Endothelial cell of umbilical vein (primary cell): ENCODE data around the gene GNB1. TPM values are rescaled to one million over a fixed set of nuclear protein-coding genes. Genes with fewer than 3 reads are reported as not detected.

ENCODE experiments used
- BruUV-seq: library from RNA; stranded (reverse); fragments of 400-500 nt; replicated peaks from 2 replicates; lab custom pipeline; 2021; lab: Mats Ljungman, UMichigan
- CTCF ChIA-PET: fragments of 300-600, 350-600 bp; sonication (Branson Sonifier 250); formaldehyde crosslinking; loops from one replicate; lab custom pipeline; 2021; ENCODE audit warnings: antibody characterized with exemption, inconsistent platforms; lab: Charles Lee
- POLR2A ChIA-PET: fragments of 300-600, 350-600 bp; sonication (Branson Sonifier 250); formaldehyde crosslinking; loops from one replicate; lab custom pipeline; 2021; ENCODE audit warnings: antibody characterized with exemption, inconsistent platforms; lab: Charles Lee
- DNase-seq: peaks from one replicate; pipeline ENCODE4 v3.0.0-alpha.2; 2011; ENCODE audit warnings: low read depth, low spot score
- FAIRE-seq: peaks from 2 replicates; lab custom pipeline; 2011; peaks lifted over from hg19 to GRCh38; lab: Jason Lieb, UNC
- H2AFZ ChIP-seq: 2 replicates; pipeline ENCODE4 v1.6.0; 2012; ENCODE audit warnings: low read depth, low read length, control low read depth, inconsistent platforms
- H3K27ac ChIP-seq: 2 replicates; pipeline ENCODE4 v1.5.1; 2011; ENCODE audit warnings: low read depth, mild to moderate bottlenecking, control low read depth, low read length, moderate library complexity; ENCODE audit not compliant: insufficient read depth
- H3K27me3 ChIP-seq, 2 experiments: 2 replicates each; pipeline versions ENCODE4 v1.6.0 to v1.6.1; 2011; ENCODE audit warnings: low read length in 2 of 2, mixed read lengths in 1 of 2; ENCODE audit not compliant: control insufficient read depth in 2 of 2, insufficient read depth in 2 of 2
- H3K36me3 ChIP-seq, 2 experiments: 2 replicates in 1 of 2; 3 replicates in 1 of 2; pipeline ENCODE4 v1.5.1; 2011; ENCODE audit warnings: low read length in 2 of 2, mild to moderate bottlenecking in 1 of 2, moderate library complexity in 1 of 2; ENCODE audit not compliant: control insufficient read depth in 2 of 2, insufficient read depth in 2 of 2; ENCODE audit errors: extremely low read depth in 1 of 2
- H3K4me1 ChIP-seq: 3 replicates; pipeline ENCODE4 v1.5.1; 2011; ENCODE audit warnings: mild to moderate bottlenecking, low read length; ENCODE audit not compliant: control insufficient read depth, insufficient read depth; ENCODE audit errors: extremely low read depth
- H3K4me2 ChIP-seq: 2 replicates; pipeline ENCODE4 v1.6.1; 2011; ENCODE audit warnings: low read length, control low read depth, mixed read lengths; ENCODE audit not compliant: insufficient read depth
- H3K4me3 ChIP-seq, 3 experiments: fragments of 200-600 bp in 1 of 3; sonication (generic), shearing (Covaris generic) in 1 of 3; replicated peaks in 1 of 3; 2 replicates each; pipeline ENCODE4 v1.5.1; 2011 to 2016; ENCODE audit warnings: control low read depth in 3 of 3, low read length in 3 of 3, mild to moderate bottlenecking in 2 of 3, inconsistent platforms in 1 of 3, low read depth in 1 of 3, moderate library complexity in 1 of 3; ENCODE audit not compliant: insufficient read depth in 1 of 3
- H3K79me2 ChIP-seq: 2 replicates; pipeline ENCODE4 v1.6.0; 2012; ENCODE audit warnings: low read length, inconsistent platforms; ENCODE audit not compliant: control insufficient read depth, insufficient read depth
- H3K9ac ChIP-seq: replicated peaks from 2 replicates; pipeline ENCODE3; 2011; ENCODE audit warnings: low read length, control low read depth; ENCODE audit not compliant: insufficient read depth; ENCODE audit errors: extremely low read depth
- H3K9me1 ChIP-seq: replicated peaks from 3 replicates; pipeline ENCODE4 v1.6.0; 2011; ENCODE audit warnings: mild to moderate bottlenecking, low read length; ENCODE audit not compliant: control insufficient read depth, insufficient read depth; ENCODE audit errors: extremely low read depth
- H3K9me3 ChIP-seq: replicated peaks from 2 replicates; pipeline ENCODE4 v1.5.1; 2012; ENCODE audit warnings: low read length, inconsistent platforms; ENCODE audit not compliant: control insufficient read depth, insufficient read depth
- H4K20me1 ChIP-seq: replicated peaks from 2 replicates; pipeline ENCODE3; 2011; ENCODE audit warnings: mild to moderate bottlenecking, low read length; ENCODE audit not compliant: control insufficient read depth, insufficient read depth; ENCODE audit errors: extremely low read depth
- EZH2 ChIP-seq: IDR thresholded peaks from 2 replicates; pipeline ENCODE4 v1.6.1; 2012; ENCODE audit warnings: borderline replicate concordance, low read depth, mild to moderate bottlenecking, moderate library complexity, low read length, inconsistent platforms; ENCODE audit not compliant: severe bottlenecking
- FOS ChIP-seq: IDR thresholded peaks from 2 replicates; pipeline ENCODE4 v1.6.1; 2011; ENCODE audit warnings: mild to moderate bottlenecking, low read length, moderate library complexity, borderline replicate concordance; ENCODE audit not compliant: insufficient read depth
- GATA2 ChIP-seq: IDR thresholded peaks from 2 replicates; pipeline ENCODE4 v1.7.0; 2011; ENCODE audit warnings: low read depth, mild to moderate bottlenecking, moderate library complexity, mixed read lengths, low read length; ENCODE audit not compliant: insufficient read length, insufficient read depth
- JUN ChIP-seq: IDR thresholded peaks from 2 replicates; pipeline ENCODE4 v1.6.1; 2011; ENCODE audit warnings: borderline replicate concordance, low read depth; ENCODE audit not compliant: insufficient read length, insufficient read depth
- MYC ChIP-seq: IDR thresholded peaks from one replicate; pipeline ENCODE4 v1.6.1; 2011; ENCODE audit warnings: mild to moderate bottlenecking, low read depth, low read length
- POLR2A ChIP-seq: IDR thresholded peaks from 2 replicates; pipeline ENCODE4 v1.6.1; 2012; ENCODE audit warnings: low read depth, mild to moderate bottlenecking, control low read depth, low read length
- POLR2AphosphoS5 ChIP-seq: IDR thresholded peaks from 2 replicates; pipeline ENCODE4 v1.6.1; 2012; ENCODE audit warnings: low read depth, mild to moderate bottlenecking, control low read depth, low read length, moderate library complexity; ENCODE audit not compliant: insufficient read depth
- dilution Hi-C: fragments of 300-500 bp; cut with MboI; formaldehyde crosslinking; loops from one replicate; pipeline ENCODE4 v1.15.0; 2019; ENCODE audit warnings: low sequenced_read_pairs; ENCODE audit not compliant: extremely low pct_ligation_motif_present
- intact Hi-C: fragments of 100-400 bp; cut with micrococcal nuclease; formaldehyde crosslinking; loops from one replicate; pipeline ENCODE4 v1.10.0; 2022
- polyA plus RNA-seq, 4 experiments: library from polyadenylated mRNA; depleted of rRNA in 3 of 4; stranded (reverse) in 3 of 4; unstranded in 1 of 4; fragments of >200 nt; gene quantifications; 2 replicates each; pipeline versions ENCODE4 v1.2.1 to v1.2.3, GENCODE V29; 2011 to 2012; ENCODE audit warnings: missing spikeins in 1 of 4
- total RNA-seq: library from RNA; stranded (reverse); gene quantifications from 2 replicates; pipeline ENCODE4 v1.2.3, GENCODE V29; 2021
- TF ChIP-seq, protein P1 (sequence below), 2 donors: IDR thresholded peaks; 1 replicate in 1 of 2; 2 replicates in 1 of 2; pipeline ENCODE4 v1.5.1; 2011; ENCODE audit warnings: low read length in 2 of 2, mild to moderate bottlenecking in 2 of 2, moderate library complexity in 2 of 2, control low read depth in 1 of 2, inconsistent platforms in 1 of 2, low read depth in 1 of 2; ENCODE audit not compliant: insufficient read depth in 1 of 2; ENCODE audit errors: extremely low read depth in 1 of 2
- TF ChIP-seq, protein P2 (sequence below): IDR thresholded peaks from 2 replicates; pipeline ENCODE4 v1.6.1; 2011; ENCODE audit not compliant: insufficient read depth, insufficient read length

Gene GNB1
- total and polyA plus RNA-seq, 2 donors (not counting 3 experiments of a cell fraction or from before 2014, with no cell fraction given), result 501 to 529 TPM

DNA sequence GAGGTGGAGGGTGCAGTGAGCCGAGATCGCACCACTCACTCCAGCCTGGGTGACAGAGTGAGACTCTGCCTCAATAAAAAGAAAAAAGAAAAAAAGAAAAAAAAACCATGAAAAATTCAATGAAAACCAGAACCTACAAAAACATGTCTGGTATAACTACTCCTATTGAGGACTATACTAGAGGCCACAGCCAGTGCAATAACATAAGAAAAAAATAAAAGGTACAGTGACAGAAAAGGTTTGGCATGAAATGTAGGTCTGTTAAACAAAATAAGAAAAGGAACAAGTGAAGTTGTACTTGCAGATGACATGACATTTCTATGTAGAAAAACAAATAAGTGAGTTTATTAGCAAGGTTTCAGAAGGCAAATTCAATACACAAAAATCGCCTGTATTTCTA, 120.8 kb downstream of the GNB1 start:
- no peak overlapping the region for H2AFZ ChIP-seq
- H3K27ac ChIP-seq, result no peak overlapping the region
- H4K20me1 ChIP-seq, result peaks cover 2% of the 10 kb centered on the region
- POLR2A ChIA-PET, result no interaction called here
- no peak for TF ChIP-seq MYC
- TF ChIP-seq, protein P1, sequence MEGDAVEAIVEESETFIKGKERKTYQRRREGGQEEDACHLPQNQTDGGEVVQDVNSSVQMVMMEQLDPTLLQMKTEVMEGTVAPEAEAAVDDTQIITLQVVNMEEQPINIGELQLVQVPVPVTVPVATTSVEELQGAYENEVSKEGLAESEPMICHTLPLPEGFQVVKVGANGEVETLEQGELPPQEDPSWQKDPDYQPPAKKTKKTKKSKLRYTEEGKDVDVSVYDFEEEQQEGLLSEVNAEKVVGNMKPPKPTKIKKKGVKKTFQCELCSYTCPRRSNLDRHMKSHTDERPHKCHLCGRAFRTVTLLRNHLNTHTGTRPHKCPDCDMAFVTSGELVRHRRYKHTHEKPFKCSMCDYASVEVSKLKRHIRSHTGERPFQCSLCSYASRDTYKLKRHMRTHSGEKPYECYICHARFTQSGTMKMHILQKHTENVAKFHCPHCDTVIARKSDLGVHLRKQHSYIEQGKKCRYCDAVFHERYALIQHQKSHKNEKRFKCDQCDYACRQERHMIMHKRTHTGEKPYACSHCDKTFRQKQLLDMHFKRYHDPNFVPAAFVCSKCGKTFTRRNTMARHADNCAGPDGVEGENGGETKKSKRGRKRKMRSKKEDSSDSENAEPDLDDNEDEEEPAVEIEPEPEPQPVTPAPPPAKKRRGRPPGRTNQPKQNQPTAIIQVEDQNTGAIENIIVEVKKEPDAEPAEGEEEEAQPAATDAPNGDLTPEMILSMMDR (IDR thresholded peaks at IDR 0.05; ENCODE audit: extremely low read depth in 1 of 2, insufficient read depth in 1 of 2, low read depth in 1 of 2, low read length in 2 of 2), result no peak
- no peak for TF ChIP-seq JUN
- TF ChIP-seq EZH2, result no peak
- TF ChIP-seq GATA2, result no peak
- no peak for TF ChIP-seq FOS
- no peak for TF ChIP-seq POLR2AphosphoS5
- TF ChIP-seq, protein P2, sequence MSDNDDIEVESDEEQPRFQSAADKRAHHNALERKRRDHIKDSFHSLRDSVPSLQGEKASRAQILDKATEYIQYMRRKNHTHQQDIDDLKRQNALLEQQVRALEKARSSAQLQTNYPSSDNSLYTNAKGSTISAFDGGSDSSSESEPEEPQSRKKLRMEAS, result no peak
- TF ChIP-seq POLR2A, result no peak
- H3K36me3 ChIP-seq, result no peaks in the 10 kb centered on the region
- H3K9me1 ChIP-seq, result no peaks in the 10 kb centered on the region
- dilution Hi-C loops, result no loop called here
- H3K9ac ChIP-seq, result no peak overlapping the region
- no TSS peak for BruUV-seq
- FAIRE-seq (no peak), DNase-seq (no peak)
- H3K4me3 ChIP-seq, result no peak overlapping the region
- intact Hi-C loops, result no loop called here
- peaks cover 76% of the 10 kb centered on the region for H3K79me2 ChIP-seq
- H3K4me1 ChIP-seq, result no peaks in the 10 kb centered on the region
- CTCF ChIA-PET, result no interaction called here
- no peaks in the 10 kb centered on the region for H3K9me3 ChIP-seq
- no peak overlapping the region for H3K4me2 ChIP-seq
- no peaks in the 10 kb centered on the region for H3K27me3 ChIP-seq
